GM12891 (cell line): ENCODE results near the gene GASK1A.

Experiments used
- POLR2A ChIP-seq: IDR thresholded peaks from 2 replicates; pipeline ENCODE4 v1.6.1; 2011; ENCODE audit warnings: low read depth, low read length, control low read depth
- POLR2AphosphoS5 ChIP-seq: IDR thresholded peaks from 2 replicates; pipeline ENCODE4 v1.6.1; 2011; ENCODE audit warnings: low read depth, low read length, control low read depth
- POU2F2 ChIP-seq: IDR thresholded peaks from 2 replicates; pipeline ENCODE4 v1.6.1; 2011; ENCODE audit warnings: low read depth, mild to moderate bottlenecking, control low read depth, low read length, moderate library complexity
- TAF1 ChIP-seq: IDR thresholded peaks from 2 replicates; pipeline ENCODE4 v1.6.1; 2011; ENCODE audit warnings: low read depth, low read length, control low read depth

DNA sequence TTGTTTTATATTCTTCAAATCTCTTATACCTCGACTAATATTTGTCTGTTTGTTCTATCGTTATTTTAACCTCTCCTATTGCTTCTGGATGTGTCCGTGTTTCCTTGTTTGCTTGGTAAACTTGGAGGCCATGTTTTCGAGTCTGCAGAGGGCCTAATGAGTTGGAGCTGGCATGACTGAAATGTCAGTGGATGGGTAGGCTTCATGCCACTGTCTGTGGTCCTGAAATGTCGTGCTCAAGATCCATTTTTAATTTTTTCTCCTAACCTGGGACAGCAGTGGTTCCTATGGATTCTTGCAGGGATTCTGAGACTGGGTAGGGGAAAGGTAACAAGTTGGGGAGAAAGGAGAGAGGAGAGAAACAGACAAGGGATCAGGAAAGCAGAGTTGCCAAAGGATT lies 18.8 kb upstream of the GASK1A start:
- no peak for TF ChIP-seq POLR2A
- TF ChIP-seq POLR2AphosphoS5, result no peak
- no peak for TF ChIP-seq TAF1
- no peak for TF ChIP-seq POU2F2
